NCI-H1105 treated with DMSO at 0.1 percent for 48 hours (cell line): Measurements from ENCODE around the gene MGAT4A.
"Not testable (repeated sequence)": the region's sequence is repeated elsewhere in the genome, so short reads cannot be mapped to it uniquely, and the experiment has no call there.

Experiments used
- DNase-seq: peaks from one replicate; lab custom pipeline; 2025; lab: John Stamatoyannopoulos, UW

MGAT4A gene

GRCh38 chr2:98759827-98760625, 29.1 kb upstream of the MGAT4A start:
- no peak for DNase-seq

DNA sequence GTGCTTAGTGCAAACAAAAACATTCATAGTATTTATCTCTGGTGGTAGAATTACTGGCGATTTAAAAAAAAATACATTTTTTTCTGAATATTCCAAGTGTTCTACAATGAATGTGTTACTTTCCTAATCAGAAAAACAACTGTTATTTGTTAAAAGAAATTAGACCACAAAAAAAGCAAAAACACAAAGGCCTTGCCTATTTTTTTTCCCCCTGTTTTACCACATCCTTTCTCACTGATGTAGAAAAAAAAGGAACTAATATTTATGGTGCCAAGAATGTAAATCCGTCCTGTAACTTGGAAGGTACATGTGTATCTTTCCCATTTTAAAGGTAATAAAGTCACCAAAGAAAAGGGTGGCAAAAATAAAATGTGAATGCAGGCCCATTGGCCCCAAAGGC, 28.4 kb upstream of the MGAT4A start:
- no peak for DNase-seq

- no peak for DNase-seq
These were observed 27.0 kb upstream of the MGAT4A start for GRCh38 chr2:98757904-98758421.

GRCh38 chr2:98753801-98754200, 22.9 kb upstream of the MGAT4A start:
- DNase-seq = no peak

DNA sequence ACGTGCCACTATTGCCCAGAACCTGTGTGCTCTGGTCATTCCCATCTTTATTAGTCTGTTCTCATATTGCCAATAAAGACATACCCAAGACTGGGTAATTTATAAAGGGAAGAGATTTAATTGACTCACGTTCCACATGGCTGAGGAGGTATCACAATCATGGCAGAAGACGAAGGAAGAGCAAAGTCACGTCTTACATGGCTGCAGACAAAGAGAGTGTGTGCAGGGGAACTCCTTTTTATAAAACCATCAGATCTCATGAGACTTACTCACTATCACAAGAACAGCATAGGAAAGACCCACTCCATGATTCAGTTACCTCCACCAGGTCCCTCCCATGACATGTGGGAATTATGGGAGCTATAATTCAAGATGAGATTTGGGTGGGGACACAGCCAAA, 21.8 kb upstream of the MGAT4A start:
- not testable (repeated sequence) for DNase-seq

GRCh38 chr2:98751748-98752147, 20.8 kb upstream of the MGAT4A start:
- DNase-seq = no peak

GRCh38 chr2:98750593-98751282, 19.8 kb upstream of the MGAT4A start:
- DNase-seq = no peak

GRCh38 chr2:98749066-98749450, 18.1 kb upstream of the MGAT4A start:
- no peak for DNase-seq

GRCh38 chr2:98748292-98749065, 17.5 kb upstream of the MGAT4A start:
- DNase-seq = no peak

- DNase-seq = no peak
These were observed 17.0 kb upstream of the MGAT4A start for GRCh38 chr2:98747888-98748287.

DNA sequence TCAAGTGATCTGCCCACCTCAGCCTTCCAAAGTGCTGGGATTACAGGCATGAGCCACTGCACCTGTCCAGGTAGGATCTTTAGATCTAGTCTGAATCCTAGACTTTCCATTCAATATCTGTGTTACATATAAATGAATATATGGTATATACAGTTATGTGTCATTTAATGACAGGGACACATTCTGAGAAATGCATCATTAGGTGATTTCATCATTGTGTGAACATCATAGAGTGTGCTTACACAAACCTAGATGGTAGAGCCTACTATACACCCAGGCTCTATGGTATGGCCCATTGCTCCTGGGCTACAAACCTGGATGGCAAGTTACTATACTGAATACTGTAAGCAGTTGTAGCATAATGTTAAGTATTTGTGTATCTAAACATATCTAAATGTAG, 15.5 kb upstream of the MGAT4A start:
- no peak for DNase-seq

GRCh38 chr2:98744595-98744994, 13.7 kb upstream of the MGAT4A start:
- DNase-seq = no peak

- DNase-seq = no peak
These were observed 12.9 kb upstream of the MGAT4A start for GRCh38 chr2:98743835-98744234.

GRCh38 chr2:98739020-98739419, 8.1 kb upstream of the MGAT4A start:
- DNase-seq = no peak

DNA sequence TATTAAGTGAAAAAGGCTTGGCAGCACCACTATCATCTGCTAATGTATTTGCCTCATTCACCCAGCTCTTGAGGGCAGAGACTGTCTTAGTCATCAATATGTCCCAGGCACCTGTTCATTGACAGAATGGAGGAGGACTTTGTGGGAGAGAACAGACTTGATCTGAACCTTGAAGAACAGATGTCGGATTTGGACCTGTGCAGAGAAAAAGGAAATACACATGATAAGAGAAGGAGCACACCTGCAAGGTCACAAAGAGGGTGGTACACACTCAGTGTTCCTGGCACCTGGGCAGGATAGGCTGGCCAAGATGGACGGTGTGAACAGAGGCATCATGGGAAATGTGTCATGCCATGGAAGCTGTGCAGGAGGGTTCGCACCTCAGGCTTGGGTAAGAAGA, 7.4 kb upstream of the MGAT4A start:
- DNase-seq = no peak

- DNase-seq = no peak
These were observed 6.9 kb upstream of the MGAT4A start for GRCh38 chr2:98737848-98738247.

DNA sequence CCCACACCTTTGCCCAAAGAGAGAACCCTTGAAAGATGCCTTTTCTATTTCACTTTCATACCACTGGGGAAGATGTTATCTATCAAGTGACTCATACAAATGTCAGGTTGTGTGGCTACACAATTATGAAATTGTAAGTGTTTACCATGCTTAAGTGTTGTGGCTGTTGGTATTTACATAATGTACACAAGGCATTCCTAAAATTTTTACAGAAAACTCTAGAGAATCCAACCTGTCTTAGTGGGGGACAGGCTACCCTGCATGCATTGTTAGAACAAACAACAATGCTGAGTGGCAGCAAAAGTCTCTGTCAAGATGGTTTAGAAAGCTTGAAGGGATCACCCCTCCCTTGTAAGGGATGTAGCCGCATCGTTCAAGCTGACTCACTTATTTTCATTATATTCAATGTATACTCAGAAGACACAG, 5.5 kb upstream of the MGAT4A start:
- DNase-seq = no peak

- no peak for DNase-seq
These were observed 3.9 kb upstream of the MGAT4A start for GRCh38 chr2:98734823-98735260.

DNA sequence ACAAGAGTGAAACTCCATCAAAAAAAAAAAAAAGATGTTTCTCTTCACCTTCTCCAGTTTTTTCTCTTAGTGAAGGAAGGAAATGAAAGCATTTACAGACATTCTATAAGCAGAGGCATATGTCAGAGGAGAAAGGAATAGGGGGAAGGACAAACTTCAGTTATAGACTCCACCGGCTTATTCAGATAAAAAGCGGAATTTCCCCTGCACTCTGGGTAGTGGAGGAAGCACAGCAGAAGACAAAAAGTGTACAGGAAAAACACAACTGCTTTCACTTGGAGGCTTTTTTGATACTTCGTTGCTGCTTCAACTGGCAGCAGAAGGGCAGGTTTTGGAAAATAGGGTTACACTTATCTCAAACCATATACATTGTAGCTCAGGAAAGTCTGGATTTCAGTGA, 3.2 kb upstream of the MGAT4A start:
- DNase-seq = no peak

DNA sequence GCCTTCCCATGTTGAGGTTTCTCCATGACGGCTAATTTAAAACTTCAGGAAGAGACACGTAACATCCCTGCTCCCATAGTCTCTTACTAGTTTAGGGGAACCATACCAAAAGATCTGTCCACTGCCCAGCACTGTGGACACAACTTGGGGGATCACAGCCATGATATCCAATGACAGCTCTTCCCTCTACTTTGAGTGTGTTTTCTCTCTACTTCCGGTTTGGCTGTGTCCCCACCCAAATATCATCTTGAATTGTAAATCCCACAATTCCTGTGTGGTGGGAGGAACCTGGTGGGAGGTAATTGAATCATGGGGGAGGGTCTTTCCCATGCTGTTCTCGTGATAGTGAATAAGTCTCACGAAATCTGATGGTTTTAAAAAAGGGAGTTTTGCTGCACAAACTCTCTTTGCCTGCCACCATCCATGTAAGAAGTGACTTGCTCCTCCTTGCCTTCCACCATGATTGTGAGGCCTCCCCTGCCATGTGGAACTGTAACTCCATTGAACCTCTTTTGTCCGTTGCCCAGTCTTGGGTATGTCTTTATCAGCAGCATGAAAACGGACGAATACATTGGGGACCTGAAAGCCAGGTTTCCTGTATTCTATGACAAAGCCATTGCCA, 1.6 kb upstream of the MGAT4A start:
- no peak for DNase-seq

GRCh38 chr2:98731894-98732349, 990 bp upstream of the MGAT4A start:
- no peak for DNase-seq

- DNase-seq = no peak
These were observed 258 bp downstream of the MGAT4A start for GRCh38 chr2:98730707-98731040.
